Measurements from ENCODE around the gene ZFHX3. TPM values are rescaled to one million over a fixed set of nuclear protein-coding genes. Genes with fewer than 3 reads are reported as not detected.

The ZFHX3 gene
- total and polyA plus RNA-seq, 9 of the 15 experiments (the other 6 are each of a cell fraction or from before 2014, with no cell fraction given) = 0.01 to 0.23 (median 0.06) TPM; not detected in 4

- no peak for TF ChIP-seq PREB (CRISPR knock-in tag; IDR thresholded peaks at IDR 0.05)
Measured at GRCh38 chr16:72905581-72905980, 142.3 kb downstream of the ZFHX3 start (continued).

- H3K27me3 ChIP-seq (ENCODE audit: control insufficient read depth in 2 of 2, insufficient read depth in 2 of 2, low read length in 2 of 2) = peaks cover 7 to 38% of the 10 kb centered on the region in 2 experiments; a peak in 4 of 5 replicates
- no peak overlapping the region for H3K4me3 ChIP-seq
- H4K20me1 ChIP-seq (replicated peaks; ENCODE audit: control insufficient read depth, insufficient read depth, low read length) = no peaks in the 10 kb centered on the region
- H3K36me3 ChIP-seq (ENCODE audit: control insufficient read depth, insufficient read depth, low read length) = no peaks in the 10 kb centered on the region
- in situ Hi-C loops (cut with MboI) = no loop called here
- ChIA-PET CTCF (ENCODE audit: low intra/inter-chr PET ratio) (no interaction called here), POLR2A (interaction anchor here (1.3 kb wide), 1 partner anchor 8 kb away, joined by 3 read pairs; no protein-coding TSS in a partner anchor)
- intact Hi-C loops (cut with micrococcal nuclease) = no loop called here
- no peak for TF ChIP-seq TRIM28 (IDR thresholded peaks at IDR 0.05)
- TF ChIP-seq BDP1 (IDR thresholded peaks at IDR 0.05; ENCODE audit: insufficient read depth, insufficient read length) = no peak
- TF ChIP-seq EWSR1 (IDR thresholded peaks at IDR 0.05; ENCODE audit: borderline replicate concordance, low read depth, partially characterized antibody) = no peak
- TF ChIP-seq TAF15 (IDR thresholded peaks at IDR 0.05; ENCODE audit: low read depth, low read length) = no peak
- TF ChIP-seq DNMT1 (IDR thresholded peaks at IDR 0.05) = no peak
- TF ChIP-seq TAF9B (IDR thresholded peaks at IDR 0.05; ENCODE audit: partially characterized antibody) = no peak
- TF ChIP-seq PML (IDR thresholded peaks at IDR 0.05; ENCODE audit: low read length) = no peak
- no peak for TF ChIP-seq ZFP36 (IDR thresholded peaks at IDR 0.05; ENCODE audit: low read depth, low read length, partially characterized antibody)
- no peak for TF ChIP-seq HBP1 (CRISPR knock-in tag; IDR thresholded peaks at IDR 0.05)
- TF ChIP-seq ZBTB2 (IDR thresholded peaks at IDR 0.05) = no peak
- TF ChIP-seq SIX5 (IDR thresholded peaks at IDR 0.05; ENCODE audit: borderline replicate concordance in 1 of 2, insufficient read depth in 1 of 2, low read depth in 1 of 2, low read length in 2 of 2) = no peak
- TF ChIP-seq FOXK1 (CRISPR knock-in tag; IDR thresholded peaks at IDR 0.05; ENCODE audit: borderline replicate concordance) = no peak
- no peak for TF ChIP-seq ZNF384 (IDR thresholded peaks at IDR 0.05; ENCODE audit: low read depth, low read length)
- TF ChIP-seq CAMTA2 (CRISPR knock-in tag; conservative IDR thresholded peaks at IDR 0.05) = no peak
- no peak for TF ChIP-seq FOXK2 (conservative IDR thresholded peaks at IDR 0.05 in 1 of 2, IDR thresholded peaks at IDR 0.05 in 1 of 2; ENCODE audit: low read depth in 2 of 2)
- H3K9me1 ChIP-seq (ENCODE audit: control insufficient read depth, insufficient read depth, low read length) = no peaks in the 10 kb centered on the region
- no TSS peak for BruUV-seq (replicated peaks)
- DNase-seq (ENCODE audit: extremely low read depth in 1 of 4, low spot score in 3 of 4) (no peak), ATAC-seq (no peak), FAIRE-seq (no peak)
- no peak overlapping the region for H3K4me2 ChIP-seq (ENCODE audit: insufficient read depth, low read length)
- H3K79me2 ChIP-seq (ENCODE audit: control insufficient read depth, insufficient read depth, low read length) = no peaks in the 10 kb centered on the region
- H3K9ac ChIP-seq (ENCODE audit: insufficient read depth in 1 of 2, low read depth in 2 of 2, low read length in 2 of 2) = no peak overlapping the region
- H3K9me3 ChIP-seq (replicated peaks; ENCODE audit: control insufficient read depth, insufficient read depth, low read depth, low read length) = no peaks in the 10 kb centered on the region
- WGBS (ENCODE audit: insufficient coverage, low coverage, missing lambda C conversion rate) = 3% methylated on average over 6 of the region's 6 CpGs
- no peak overlapping the region for H2AFZ ChIP-seq (ENCODE audit: low read depth, low read length)
- no peak overlapping the region for H3K27ac ChIP-seq (ENCODE audit: extremely low read depth, low read depth, low read length)
- no peaks in the 10 kb centered on the region for H3K4me1 ChIP-seq (replicated peaks in 1 of 2; ENCODE audit: control insufficient read depth in 2 of 2, insufficient read depth in 2 of 2, low read length in 2 of 2)
Measured at GRCh38 chr16:72903176-72903575, 144.8 kb downstream of the ZFHX3 start.

Measured in K562 (cell line).